Natural killer cell (primary cell): ENCODE results near the gene LSAMP. TPM values are rescaled to one million over a fixed set of nuclear protein-coding genes. Genes with fewer than 3 reads are reported as not detected.

Source experiments
- ATAC-seq, 3 donors: fragments of 150-1000 bp in 2 of 3; fragments of 200-7000 bp in 1 of 3; cut with Tn5 transposase; 1 replicate in 1 of 3; 2 replicates in 2 of 3; pipeline ENCODE4 v1.10.0; 2021; ENCODE audit warnings: mild to moderate bottlenecking in 2 of 3, moderate library complexity in 2 of 3
- DNase-seq, 2 donors: peaks; one replicate each; pipeline versions ENCODE4 v3.0.0 to v3.0.0-alpha.2; 2013 to 2021; ENCODE audit warnings: mixed read lengths in 1 of 2
- H3K27ac ChIP-seq: one replicate; pipeline ENCODE4 v1.5.1; 2013; ENCODE audit warnings: mild to moderate bottlenecking, low read length
- H3K27me3 ChIP-seq: one replicate; pipeline ENCODE4 v1.6.1; 2013; ENCODE audit warnings: low read length; ENCODE audit not compliant: control insufficient read depth, insufficient read depth
- H3K36me3 ChIP-seq: one replicate; pipeline ENCODE4 v1.6.1; 2013; ENCODE audit warnings: low read length; ENCODE audit not compliant: control insufficient read depth, insufficient read depth
- H3K4me1 ChIP-seq: one replicate; pipeline ENCODE4 v1.6.1; 2013; ENCODE audit warnings: low read length; ENCODE audit not compliant: control insufficient read depth, insufficient read depth
- H3K4me3 ChIP-seq: one replicate; pipeline ENCODE4 v1.5.1; 2013; ENCODE audit warnings: low read length
- H3K9me3 ChIP-seq: one replicate; pipeline ENCODE4 v1.6.1; 2013; ENCODE audit warnings: low read length; ENCODE audit not compliant: control insufficient read depth, insufficient read depth
- H3K27ac Mint-ChIP-seq, 2 donors: one replicate each; pipeline ENCODE4 v1.8.0; 2022; ENCODE audit warnings: mild to moderate bottlenecking in 2 of 2, mixed read lengths in 2 of 2, moderate library complexity in 1 of 2
- H3K27me3 Mint-ChIP-seq, 2 donors: one replicate each; pipeline ENCODE4 v1.8.0; 2022; ENCODE audit warnings: low read depth in 2 of 2, mixed read lengths in 2 of 2
- H3K36me3 Mint-ChIP-seq: one replicate; pipeline ENCODE4 v1.8.0; 2022; ENCODE audit warnings: mixed read lengths
- H3K4me1 Mint-ChIP-seq, 2 donors: one replicate each; pipeline ENCODE4 v1.8.0; 2022; ENCODE audit warnings: mixed read lengths in 2 of 2
- H3K4me3 Mint-ChIP-seq: one replicate; pipeline ENCODE4 v1.8.0; 2022; ENCODE audit warnings: mild to moderate bottlenecking, moderate library complexity, mixed read lengths
- H3K9me3 Mint-ChIP-seq, 2 donors: one replicate each; pipeline ENCODE4 v1.8.0; 2022; ENCODE audit warnings: mixed read lengths in 2 of 2
- WGBS: methylation state at CpG from one replicate; pipeline ENCODE4 v1.1.7; 2013; ENCODE audit warnings: missing lambda C conversion rate; ENCODE audit not compliant: insufficient coverage; 5-methylcytosine and 5-hydroxymethylcytosine counted together
- intact Hi-C: fragments of 100-400 bp; cut with micrococcal nuclease; formaldehyde crosslinking; loops from one replicate; pipeline ENCODE4 v1.14.2; 2022
- total RNA-seq, 4 donors: library from RNA; stranded (reverse); fragments of 120-200 nt in 1 of 4; gene quantifications; one replicate each; pipeline versions ENCODE4 v1.2.3 to v1.2.4, GENCODE V29; 2013 to 2022
- TF ChIP-seq, protein P1 (sequence below): fragments of 200-600 bp; IDR thresholded peaks from one replicate; pipeline ENCODE4 v1.8.0; 2022; ENCODE audit warnings: antibody characterized with exemption

The LSAMP gene
- total RNA-seq, 3 donors from 2014 or later (not counting 1 experiment from before 2014, with no cell fraction given): not detected

DNA sequence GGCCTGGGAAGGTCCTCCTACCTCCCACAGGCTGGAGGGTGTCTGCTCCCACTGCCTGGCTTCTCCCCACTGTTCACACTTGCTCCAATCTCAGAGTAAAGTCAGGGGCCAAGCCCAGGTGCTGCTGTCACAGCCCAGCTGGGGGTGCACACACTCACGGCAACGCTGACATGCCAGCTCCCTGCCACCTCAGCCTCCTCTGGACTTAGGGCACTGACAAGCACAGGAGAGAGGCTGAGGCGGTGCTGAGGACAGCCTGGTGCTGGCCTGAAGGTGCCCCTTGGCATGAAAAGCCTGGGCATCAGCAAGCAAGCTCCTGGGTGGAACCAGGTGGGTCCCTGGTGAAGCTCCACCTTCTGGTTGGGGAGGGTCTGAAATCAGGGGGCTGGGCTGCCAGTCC, 53.0 kb downstream of the LSAMP start:
- Mint-ChIP-seq H3K9me3 (peaks cover 18 to 19% of the 10 kb centered on the region in 2 donors), H3K36me3 (no peaks in the 10 kb centered on the region), H3K4me3 (no peak overlapping the region), H3K27ac (no peak overlapping the region), H3K4me1 (no peaks in the 10 kb centered on the region), H3K27me3 (no peaks in the 10 kb centered on the region)
- WGBS: 86% methylated on average over 3 of the region's 3 CpGs
- DNase-seq (no peak), ATAC-seq (no peak)
- H3K4me1 ChIP-seq: no peaks in the 10 kb centered on the region
- H3K36me3 ChIP-seq: no peaks in the 10 kb centered on the region
- H3K27me3 ChIP-seq: no peaks in the 10 kb centered on the region
- no peak overlapping the region for H3K27ac ChIP-seq
- H3K9me3 ChIP-seq: peaks cover 19% of the 10 kb centered on the region
- no peak overlapping the region for H3K4me3 ChIP-seq
- intact Hi-C loops: no loop called here
- TF ChIP-seq, protein P1, sequence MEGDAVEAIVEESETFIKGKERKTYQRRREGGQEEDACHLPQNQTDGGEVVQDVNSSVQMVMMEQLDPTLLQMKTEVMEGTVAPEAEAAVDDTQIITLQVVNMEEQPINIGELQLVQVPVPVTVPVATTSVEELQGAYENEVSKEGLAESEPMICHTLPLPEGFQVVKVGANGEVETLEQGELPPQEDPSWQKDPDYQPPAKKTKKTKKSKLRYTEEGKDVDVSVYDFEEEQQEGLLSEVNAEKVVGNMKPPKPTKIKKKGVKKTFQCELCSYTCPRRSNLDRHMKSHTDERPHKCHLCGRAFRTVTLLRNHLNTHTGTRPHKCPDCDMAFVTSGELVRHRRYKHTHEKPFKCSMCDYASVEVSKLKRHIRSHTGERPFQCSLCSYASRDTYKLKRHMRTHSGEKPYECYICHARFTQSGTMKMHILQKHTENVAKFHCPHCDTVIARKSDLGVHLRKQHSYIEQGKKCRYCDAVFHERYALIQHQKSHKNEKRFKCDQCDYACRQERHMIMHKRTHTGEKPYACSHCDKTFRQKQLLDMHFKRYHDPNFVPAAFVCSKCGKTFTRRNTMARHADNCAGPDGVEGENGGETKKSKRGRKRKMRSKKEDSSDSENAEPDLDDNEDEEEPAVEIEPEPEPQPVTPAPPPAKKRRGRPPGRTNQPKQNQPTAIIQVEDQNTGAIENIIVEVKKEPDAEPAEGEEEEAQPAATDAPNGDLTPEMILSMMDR: no peak

DNA sequence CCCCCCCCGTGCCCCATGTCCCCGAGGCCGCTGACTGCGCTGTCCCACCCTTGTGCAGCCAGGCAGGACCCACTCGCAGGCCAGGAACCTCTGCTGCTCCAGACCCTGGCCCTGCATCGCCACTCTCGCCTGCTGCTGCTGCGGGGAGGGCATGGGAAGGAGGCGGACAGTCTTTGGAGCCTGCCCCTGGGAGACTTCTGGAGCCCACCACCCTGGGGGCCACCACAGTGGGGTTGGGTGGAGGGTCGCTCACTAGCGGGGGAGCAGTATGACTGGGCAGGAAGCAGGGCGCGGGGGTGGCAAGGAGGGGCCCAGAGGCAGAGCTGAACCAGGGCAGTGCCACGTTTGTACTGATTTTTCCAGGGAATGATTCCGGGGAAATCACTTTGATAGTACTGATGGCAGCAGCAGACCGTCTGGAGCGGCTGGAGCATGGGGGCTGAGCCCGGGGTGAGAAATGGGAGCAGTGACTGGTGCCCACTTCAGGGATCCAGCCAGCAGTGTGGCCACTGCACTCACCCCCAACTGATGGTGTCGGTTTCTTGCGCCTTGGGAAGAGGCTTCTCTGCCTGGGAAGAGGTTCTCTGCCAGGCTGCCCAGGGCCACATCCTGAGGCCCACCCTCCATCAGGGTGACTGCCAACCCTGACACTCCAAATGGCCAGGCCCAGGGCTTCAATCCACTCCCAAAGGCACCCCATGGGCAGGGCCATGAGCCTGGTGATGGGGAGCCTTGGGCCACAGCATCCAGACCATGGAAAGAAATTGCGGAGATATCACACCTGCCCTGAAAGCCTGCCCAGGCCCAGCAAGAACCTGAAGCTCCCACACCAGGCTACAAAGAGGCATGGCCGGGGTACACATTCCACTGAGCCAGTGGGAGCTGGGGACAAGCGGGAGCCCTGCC, 53.7 kb downstream of the LSAMP start:
- Histone ChIP-seq H3K4me1 (no peaks in the 10 kb centered on the region), H3K27ac (no peak overlapping the region), H3K9me3 (peaks cover 19% of the 10 kb centered on the region), H3K36me3 (no peaks in the 10 kb centered on the region), H3K27me3 (no peaks in the 10 kb centered on the region), H3K4me3 (no peak overlapping the region)
- intact Hi-C loops: no loop called here
- no peaks in the 10 kb centered on the region for H3K36me3 Mint-ChIP-seq
- TF ChIP-seq, protein P1: no peak
- no peak for ATAC-seq
- no peaks in the 10 kb centered on the region for H3K27me3 Mint-ChIP-seq
- WGBS: 84% methylated on average over 23 of the region's 23 CpGs
- no peaks in the 10 kb centered on the region for H3K4me1 Mint-ChIP-seq
- H3K27ac Mint-ChIP-seq: no peak overlapping the region
- no peak overlapping the region for H3K4me3 Mint-ChIP-seq
- no peak for DNase-seq
- peaks cover 19 to 27% of the 10 kb centered on the region in 2 donors for H3K9me3 Mint-ChIP-seq

DNA sequence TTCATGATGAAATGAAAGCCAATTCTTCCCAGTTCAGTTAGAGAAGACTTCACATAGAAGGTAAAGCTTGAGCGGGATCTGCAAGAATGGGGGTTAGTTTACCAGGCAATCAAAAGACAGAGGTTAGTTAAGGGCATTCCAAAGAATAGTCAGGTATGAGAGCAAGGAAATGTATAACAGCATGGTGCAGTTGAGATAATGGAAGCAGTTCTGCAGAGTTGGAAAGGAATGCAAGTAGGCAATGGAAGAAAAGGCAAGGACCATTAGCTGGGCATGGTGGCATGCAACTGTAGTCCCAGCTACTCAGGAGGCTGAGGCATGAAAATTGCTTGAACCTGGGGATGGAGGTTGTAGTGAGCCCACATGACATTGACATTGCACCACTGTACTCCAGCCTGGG, 55.0 kb downstream of the LSAMP start:
- H3K36me3 ChIP-seq: no peaks in the 10 kb centered on the region
- ATAC-seq: no peak
- WGBS: 97% methylated on average over 1 of the region's 1 CpG
- no peak for DNase-seq
- H3K4me3 Mint-ChIP-seq: no peak overlapping the region
- no peaks in the 10 kb centered on the region for H3K27me3 ChIP-seq
- H3K9me3 ChIP-seq: peaks cover 19% of the 10 kb centered on the region
- no peak overlapping the region for H3K27ac Mint-ChIP-seq
- no peak overlapping the region for H3K27ac ChIP-seq
- no peaks in the 10 kb centered on the region for H3K27me3 Mint-ChIP-seq
- no peaks in the 10 kb centered on the region for H3K4me1 ChIP-seq
- no peaks in the 10 kb centered on the region for H3K36me3 Mint-ChIP-seq
- intact Hi-C loops: no loop called here
- H3K4me1 Mint-ChIP-seq: no peaks in the 10 kb centered on the region
- H3K9me3 Mint-ChIP-seq: peaks cover 19 to 30% of the 10 kb centered on the region in 2 donors
- H3K4me3 ChIP-seq: no peak overlapping the region
- TF ChIP-seq, protein P1: no peak
